ENCODE results near the gene CCDC57. TPM values are rescaled to one million over a fixed set of nuclear protein-coding genes. Genes with fewer than 3 reads are reported as not detected.

The CCDC57 gene
- total RNA-seq, 1 donor = 33.9 TPM

DNA sequence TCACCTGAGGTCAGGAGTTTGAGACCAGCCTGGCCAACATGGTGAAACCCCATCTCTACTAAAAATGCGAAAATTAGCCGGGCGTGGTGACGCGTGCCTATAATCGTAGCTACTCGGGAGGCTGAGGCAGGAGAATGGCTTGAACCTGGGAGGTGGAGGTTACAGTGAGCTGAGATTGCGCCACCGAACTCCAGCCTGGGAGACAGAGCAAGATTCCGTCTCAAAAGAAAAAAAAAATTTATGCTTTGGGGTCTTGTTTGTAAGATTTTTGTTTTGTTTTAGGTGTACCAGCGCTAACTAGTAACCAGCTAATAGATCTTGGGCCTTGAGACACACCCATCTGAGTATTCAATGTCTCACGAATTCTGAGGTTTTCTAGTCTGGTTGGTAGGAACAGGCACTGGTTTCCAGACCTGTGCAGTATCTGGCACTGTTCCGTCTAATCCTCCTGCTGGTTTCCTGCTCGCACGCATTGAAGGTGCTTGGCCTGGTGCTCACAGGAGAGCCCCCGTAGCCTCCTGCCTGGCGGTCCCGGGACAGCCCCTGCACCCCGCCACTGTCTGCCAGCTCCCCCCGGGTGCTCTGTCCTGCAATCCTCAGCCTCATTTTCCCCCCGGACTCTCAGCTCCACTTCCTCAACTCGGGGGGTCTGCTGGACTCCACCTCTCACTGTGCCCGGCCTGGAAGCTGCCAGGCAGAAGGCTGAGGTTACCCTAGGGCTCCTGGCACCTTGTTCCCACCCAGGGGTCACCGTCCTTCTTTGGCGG, 136.4 kb downstream of the CCDC57 start:
- DNase-seq (ENCODE audit: low read depth in 2 of 3, low spot score in 2 of 3) = no peak

DNA sequence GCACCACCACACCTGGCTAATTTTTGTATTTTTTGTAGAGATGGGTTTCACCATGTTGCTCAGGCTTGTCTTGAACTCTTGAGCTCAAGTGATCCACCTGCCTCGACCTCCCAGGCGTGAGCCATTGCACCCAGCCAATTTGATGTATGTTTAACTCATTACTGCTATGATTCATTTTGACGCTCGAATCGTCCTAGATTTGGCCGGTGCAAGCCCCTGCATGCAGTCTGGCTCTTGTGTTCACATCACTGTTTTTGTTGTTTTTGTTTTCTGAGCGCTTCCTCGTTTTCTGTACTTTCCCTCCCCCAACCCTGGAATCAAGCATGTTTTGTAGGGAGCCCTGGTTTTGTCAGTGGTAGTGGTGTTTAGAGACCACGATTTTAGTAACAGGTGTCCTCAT, 139.2 kb downstream of the CCDC57 start:
- no peak for DNase-seq (ENCODE audit: low read depth in 2 of 3, low spot score in 2 of 3)

DNA sequence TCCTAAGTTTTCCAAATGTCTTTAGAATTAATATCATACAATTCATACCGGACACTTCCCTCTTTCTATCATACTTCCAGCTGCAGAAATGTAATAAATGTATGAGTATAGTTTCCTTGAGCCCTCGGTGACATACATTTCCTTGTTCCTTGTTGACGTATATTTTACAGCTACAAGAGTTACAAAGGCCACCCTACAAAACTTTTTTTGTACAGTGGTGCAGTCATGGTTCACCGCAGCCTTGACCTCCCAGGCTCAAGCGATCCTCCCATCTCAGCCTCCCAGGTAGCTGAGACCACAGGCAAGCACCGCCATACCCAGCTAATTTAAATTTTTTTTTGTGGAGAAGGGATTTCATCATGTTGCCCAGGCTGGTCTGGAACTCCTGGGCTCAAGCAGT, 139.8 kb downstream of the CCDC57 start:
- no peak for DNase-seq (ENCODE audit: low read depth in 2 of 3, low spot score in 2 of 3)

DNA sequence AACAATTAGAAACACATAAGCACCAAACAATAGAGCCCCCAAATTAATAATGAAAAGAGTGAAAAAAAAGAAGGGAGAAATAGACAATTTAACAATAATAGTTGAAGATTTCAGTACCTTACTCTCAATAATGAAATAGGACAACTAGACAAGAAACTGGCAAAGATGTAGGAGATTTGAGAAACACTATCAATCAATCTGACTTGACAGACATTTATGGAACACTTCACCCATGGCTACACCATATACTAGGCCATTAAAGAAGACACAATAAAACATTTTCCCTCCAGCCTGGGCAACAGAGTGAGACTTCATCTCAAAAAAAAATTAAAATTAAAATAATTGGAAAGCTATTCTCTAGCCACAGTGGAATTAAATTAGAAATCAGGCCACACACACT, 142.0 kb downstream of the CCDC57 start:
- no peak for DNase-seq (ENCODE audit: low read depth in 2 of 3, low spot score in 2 of 3)

DNA sequence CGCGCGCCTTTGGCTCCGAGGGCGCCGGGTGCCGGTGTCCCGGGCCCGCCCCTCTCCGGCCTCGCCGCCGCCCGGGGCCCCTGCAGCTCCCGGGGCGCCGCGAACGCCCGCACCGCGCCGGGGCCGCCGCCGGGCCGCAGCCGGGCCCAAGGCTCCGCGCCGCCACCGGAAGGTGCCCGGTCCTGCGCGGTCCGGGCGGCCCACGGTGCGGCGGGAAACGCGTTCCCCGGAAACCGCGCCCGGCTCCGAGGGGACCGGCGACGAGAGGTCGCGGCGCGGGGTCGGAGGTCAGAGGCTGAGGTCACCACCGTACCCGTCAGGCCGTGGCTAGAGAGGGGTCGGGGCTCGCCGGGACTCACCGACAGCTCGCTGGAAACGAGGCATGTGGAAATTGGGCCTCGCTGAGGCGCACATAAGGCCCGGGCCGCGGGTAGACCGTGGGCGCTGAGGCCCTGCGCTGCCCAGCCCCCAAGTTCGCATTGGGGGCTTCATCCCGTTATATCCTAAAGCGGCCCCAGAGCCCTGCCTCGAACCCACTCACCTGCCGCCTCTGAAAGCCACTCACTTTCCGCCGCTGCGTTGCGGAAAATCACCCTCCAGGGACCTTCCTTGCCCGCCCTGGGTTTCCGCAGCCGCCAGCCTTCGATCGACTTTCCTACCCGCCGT, 146.9 kb downstream of the CCDC57 start, which contains the start of gene DUS1L:
DUS1L (minus strand) TSS at position 167 of the 666 bp plus-strand sequence. CDS start 745 bp downstream, outside the sequence.
- peak; percentile 51 to 61 (median 55) for DNase-seq (ENCODE audit: low read depth in 2 of 3, low spot score in 2 of 3)

DNA sequence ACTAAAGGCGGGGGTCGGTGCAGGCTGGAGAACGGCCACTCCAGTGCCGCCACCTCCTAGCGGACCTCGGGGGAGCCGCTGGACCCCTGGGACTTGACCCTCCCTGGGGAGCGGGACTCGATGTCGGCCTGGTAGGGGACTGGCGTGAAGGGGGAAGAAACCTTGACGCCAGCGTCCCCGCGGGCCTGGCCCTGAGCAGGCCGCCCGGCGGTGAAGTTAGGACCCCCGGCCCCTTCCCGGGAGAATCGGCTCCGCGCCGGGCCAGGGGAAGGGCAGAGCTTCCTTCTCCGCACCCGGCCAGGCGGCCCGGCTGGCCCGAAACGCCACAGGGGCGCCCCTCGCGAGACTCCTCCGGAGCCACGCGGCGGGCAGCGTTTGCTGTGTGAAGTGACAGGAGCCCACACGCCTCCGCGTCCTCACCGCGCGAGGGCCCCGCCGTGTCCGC, 147.4 kb downstream of the CCDC57 start:
- peak in 2 of 3 donors; percentile 30 to 38 for DNase-seq (ENCODE audit: low read depth in 2 of 3, low spot score in 2 of 3)

DNA sequence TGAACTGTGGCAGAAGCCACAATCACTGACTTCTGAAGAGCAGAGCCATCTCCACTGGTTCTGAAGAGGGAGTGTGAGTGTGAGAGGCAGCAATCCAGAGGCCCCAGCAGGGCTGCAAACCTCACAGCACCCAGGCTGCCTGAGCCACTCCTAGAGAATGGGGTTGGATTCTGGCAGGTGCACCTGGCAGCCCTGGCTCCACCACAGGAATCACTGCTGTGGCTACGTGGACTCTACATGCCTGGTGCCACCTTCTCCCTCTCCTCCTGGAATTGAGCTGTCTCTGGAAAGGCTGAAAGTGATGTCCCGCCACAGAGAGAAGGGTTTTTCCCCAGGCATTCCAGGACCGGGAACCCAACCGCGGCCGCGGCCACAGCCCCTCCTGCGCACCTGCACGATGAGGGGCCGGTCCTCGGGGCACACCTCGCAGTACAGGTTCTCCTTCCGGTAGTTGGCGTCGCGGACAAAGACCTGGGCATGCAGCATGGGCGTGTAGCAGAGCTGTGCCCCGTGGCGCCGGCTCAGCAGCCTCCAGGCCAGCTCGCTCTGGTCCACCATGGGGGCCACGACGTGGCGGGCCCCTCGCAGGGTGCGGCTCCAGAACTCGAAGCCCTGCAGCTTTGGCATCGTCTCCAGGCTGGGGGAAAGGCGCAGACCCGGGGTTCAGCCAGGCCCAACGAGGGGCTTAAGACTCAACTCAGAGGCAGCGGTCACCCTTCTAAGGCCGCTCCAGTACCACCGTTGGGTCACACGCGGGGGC, 148.0 kb downstream of the CCDC57 start:
- no peak for DNase-seq (ENCODE audit: low read depth in 2 of 3, low spot score in 2 of 3)

DNA sequence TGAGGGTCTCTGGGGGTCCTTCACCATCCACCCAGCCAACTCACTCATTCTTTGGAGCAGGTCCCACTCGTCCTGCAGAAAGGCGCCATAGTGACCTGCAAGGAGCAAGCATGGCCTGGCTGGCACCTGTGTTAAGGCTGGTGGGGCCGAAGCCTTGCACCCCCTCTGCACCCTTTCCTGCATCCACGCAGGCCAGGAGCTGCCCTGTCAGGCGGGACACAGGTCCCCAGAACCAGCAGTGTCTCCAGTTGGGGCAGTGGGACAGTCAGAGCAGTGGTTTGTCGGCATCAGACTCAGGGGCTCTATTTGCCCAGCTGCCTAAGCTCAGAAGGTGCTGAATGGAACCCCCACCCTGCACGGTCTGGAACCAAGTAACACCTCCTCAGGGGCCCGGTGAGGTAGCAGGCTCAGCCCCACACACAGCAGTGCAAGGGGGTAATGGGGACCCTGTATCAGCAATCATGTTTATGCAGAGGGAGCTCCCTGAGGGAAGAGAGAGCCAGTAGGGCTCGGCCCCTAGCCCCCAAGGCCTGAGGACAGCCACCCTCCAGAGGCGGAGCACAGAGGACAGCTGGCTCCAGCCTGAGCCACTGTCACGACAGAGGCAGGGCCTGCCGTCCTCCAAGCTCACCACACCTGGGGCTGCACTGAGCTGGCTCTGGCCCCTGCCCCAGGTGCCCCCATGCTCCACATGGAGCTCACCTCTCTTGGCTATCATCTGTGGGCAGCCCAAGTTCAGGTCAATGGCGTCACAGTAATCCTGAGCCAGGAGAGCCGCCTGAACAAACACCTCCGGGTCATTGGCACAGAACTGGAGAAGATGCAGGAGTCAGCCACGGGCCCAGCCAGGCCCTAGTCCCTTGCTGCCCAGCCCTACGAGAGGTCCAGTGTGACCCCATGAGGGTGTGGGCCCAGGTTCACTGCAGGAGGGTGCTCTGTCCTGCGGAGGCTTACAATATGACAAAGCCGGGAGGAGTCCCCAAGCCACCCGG, 148.9 kb downstream of the CCDC57 start:
- DNase-seq (ENCODE audit: low read depth in 2 of 3, low spot score in 2 of 3) = no peak

DNA sequence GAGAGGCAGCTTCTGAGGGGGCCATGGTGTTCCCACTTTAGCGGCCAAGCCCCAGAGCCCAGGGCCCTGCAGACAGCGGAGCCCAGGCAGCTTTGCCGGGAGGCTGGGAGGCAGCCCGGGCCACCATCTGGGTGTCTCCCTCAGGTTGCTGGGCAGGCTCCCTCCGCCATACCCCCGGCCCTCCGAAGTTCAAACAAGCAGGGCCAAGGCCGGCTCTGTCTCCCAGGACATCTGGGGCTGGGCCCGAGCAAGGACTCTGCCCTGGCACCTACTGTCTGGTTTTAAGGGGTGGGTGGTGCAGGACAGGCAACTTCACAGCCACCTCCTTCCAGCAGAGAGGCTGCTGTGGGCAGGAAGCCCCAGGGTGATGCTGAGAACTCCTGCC, 149.7 kb downstream of the CCDC57 start:
- DNase-seq (ENCODE audit: low read depth in 2 of 3, low spot score in 2 of 3) = no peak

DNA sequence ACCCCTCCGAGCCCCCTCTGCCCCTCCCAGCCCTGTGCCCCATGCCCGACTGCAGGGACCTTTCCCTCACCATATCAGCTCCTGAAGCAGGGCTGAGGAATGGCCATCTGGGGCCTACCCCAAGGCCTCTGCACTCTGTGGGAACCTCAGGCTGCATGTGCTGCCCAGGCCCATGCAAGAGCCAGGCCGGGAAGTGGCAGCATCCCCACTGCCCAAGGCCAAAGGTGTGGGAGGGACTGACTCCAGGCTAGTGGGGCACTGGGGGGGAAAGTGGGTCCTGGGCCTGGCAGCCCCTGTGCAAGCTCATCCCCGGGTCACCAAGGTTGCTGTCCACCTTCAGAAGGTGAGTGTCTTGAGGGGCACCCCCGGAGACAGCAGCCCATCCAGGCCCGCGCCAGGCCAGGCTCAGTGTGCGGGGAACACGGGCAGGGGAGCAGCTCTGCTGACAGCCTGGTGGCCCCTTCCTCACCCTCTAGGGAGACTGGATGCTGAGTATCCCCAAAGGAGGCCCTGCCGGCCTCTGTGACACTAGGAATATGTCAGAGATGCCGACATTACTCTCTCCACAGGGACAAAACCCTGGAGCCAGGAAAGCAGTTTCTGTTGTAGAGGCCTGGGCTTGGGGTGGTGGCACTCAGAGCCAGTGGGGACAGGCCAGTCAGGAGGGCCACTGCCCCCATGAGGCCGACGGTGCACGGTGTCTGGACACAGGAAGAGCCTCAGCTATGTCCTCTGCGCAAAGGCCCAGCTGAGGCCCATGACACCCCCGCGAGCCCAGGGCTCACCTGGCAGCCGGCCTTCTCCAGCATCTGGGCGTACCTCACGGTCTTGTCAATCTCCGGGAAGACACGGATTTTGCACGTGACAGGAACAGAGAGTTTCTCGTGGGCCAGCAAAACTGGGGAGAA, 150.3 kb downstream of the CCDC57 start:
- DNase-seq (ENCODE audit: low read depth in 2 of 3, low spot score in 2 of 3) = no peak

DNA sequence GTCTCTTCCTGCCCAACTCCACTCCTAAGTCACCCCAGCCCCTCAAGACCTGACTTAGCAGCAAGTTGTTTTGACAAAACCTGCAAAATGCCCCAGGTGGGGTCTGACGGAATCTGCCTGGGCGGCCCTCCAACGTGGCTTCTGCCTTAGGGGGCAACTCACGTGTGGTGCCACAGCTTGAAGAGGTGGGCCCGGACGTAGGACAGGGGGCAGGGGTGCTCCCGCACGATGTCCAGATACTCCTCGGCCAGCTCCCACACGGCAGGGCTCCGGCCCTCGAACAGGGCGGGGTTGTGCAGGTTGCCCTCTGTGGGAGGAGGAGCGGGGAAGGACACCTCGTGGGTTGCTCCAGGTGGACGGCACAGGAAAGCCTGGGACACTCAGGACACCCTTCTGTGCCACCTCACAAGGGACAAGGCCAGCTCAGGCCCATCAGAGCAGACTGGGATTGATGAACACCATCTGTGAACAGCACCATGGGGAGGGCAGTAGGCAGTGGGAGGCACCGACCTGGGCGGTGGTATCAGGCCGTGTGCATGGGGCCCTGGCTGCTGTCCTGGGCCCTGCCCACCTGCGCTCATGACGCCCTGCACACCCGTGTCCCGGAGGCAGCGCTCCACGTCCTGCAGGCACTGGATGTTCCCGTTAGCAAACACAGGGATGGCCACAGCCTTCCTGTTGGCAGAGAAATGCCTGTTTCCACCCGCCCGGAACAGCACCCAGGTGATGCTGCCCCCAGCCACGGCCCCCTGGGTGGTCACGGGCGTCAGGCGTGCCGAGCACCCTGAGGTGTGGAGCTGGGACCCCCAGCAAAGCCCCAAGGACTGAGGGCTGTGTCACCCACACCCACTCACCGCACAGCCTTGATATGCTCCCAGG, 151.4 kb downstream of the CCDC57 start:
- no peak for DNase-seq (ENCODE audit: low read depth in 2 of 3, low spot score in 2 of 3)

DNA sequence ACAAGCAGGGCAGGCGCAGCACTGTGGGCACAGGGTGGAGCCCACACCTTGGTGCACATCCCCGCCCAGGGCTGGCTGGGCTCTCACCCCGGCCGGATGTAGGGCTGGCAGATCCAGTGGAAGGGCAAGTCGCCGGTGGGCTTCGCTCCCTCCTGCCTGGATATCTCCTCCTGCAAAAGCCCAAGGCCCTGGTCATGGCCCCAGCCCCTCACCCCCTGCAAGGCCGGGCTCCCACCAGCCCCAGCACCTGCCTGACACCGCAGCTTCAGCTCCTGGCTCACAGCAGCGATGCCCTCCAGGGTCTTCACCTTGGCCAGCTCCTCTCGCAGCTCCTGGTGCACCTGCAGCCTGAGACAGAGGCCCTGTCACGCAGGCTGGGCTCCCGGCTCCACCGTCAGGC, 152.0 kb downstream of the CCDC57 start:
- DNase-seq (ENCODE audit: low read depth in 2 of 3, low spot score in 2 of 3) = no peak

DNA sequence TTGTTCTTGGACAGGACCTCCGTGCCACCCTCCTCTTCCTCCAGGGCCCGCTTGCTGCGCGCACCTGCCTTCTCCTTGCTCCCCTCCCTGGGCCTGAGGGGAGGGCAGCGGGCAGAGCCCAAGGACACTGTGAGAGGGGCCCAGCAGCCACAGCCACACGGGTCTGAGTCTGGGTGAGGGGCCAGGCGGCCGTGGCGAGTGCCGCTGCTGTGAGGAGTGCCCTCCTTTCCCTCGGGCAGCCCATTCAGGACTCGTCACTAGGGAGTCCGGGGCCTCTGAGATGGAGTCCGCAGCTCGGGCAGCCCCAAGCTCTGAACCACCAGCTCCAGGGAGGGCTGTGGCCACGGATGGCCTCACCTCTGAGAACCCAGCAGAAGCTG, 152.7 kb downstream of the CCDC57 start:
- no peak for DNase-seq (ENCODE audit: low read depth in 2 of 3, low spot score in 2 of 3)

DNA sequence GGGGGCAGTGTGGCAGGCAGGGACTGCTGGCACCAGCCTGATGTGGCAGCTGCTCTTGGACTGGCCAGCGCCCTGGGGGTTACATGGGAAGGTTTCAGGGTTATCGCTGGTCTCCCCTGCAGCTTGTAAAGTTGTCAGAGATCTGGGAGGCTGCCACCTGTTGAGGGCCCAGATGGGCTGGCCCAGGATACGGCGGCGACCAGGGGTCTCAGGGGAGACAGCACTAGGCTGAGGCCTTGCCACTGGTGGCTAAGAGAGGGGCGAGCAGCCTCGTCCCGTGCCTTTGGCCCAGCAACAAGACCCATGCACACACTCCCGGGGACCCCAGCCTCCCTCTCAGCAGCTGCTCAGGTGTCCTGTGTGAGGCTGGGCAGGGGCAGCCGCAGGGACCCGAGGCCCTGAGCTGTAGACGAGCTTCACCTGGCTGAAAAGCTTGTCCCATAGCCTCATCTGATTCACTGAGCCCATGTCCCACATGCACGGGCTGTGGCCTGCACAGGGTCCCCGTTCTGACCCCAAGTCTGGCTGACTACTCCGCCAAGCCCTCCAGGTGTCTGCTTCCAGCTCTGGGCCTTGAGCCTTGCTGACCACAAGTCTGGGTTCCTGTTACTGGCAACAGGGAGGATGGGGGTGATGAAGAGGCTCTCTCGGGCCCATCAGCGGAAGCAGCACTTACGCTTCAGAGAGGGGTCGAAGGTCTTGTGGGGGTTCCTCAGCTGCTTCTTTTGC, 153.2 kb downstream of the CCDC57 start:
- no peak for DNase-seq (ENCODE audit: low read depth in 2 of 3, low spot score in 2 of 3)

DNA sequence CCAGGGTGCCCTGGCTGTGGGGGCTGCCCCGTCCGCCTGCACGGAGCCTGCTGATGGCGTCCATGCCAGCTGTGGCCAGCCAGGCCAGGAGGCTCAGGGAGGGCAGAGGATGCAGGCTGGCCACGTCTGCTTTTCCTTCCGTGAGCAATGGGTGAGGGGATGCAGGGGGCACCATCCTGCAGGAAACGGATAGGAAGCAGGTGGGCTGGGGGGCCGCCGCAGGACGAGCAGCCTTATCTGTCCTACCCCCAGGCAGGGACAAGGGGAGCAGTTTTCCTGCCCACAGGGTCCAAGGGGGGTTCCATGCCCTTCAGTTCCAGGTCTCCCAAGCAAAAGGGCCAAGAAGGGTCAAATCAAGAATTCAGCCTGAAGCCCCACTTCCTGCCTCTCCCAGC, 153.8 kb downstream of the CCDC57 start:
- DNase-seq (ENCODE audit: low read depth in 2 of 3, low spot score in 2 of 3) = no peak

DNA sequence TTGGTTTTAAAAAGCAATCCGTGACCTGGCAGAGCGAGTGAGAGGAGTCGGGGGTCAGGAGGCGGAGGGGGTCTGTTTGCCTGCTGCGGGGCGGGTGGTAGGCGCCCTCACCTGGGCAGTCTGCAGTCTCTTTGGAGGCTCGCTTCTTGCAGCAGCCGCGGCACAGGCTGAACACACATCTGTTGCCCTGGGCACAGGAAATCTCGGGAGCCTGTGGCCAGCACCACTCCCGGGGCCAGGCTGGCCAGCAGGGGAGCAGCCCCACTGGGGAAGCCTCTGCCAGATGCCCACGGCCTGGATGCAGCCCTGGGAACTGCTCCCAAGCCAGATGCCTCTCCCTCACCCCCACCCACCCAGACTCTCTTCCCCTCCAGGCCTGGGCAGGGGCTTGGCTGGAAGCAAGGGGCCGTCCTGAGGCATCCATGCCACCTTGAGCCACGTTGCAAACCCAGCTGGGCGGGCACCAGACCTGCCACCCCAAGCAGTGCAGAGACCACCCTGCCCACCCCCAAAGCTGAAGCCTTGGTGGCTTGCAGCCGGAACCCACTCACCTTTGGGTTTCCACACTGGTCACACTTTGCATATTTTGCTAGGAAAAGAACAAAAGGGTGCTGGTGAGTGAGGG, 154.3 kb downstream of the CCDC57 start:
- no peak for DNase-seq (ENCODE audit: low read depth in 2 of 3, low spot score in 2 of 3)
